ENCODE data around the gene FMNL3.

GRCh38 chr12:49703647-49704137, 3.5 kb downstream of the FMNL3 start:
- no peak for TF ChIP-seq TARDBP (IDR thresholded peaks at IDR 0.05)
- TF ChIP-seq HDGF (IDR thresholded peaks at IDR 0.05; ENCODE audit: borderline replicate concordance) = no peak
- TF ChIP-seq SP1 (IDR thresholded peaks at IDR 0.05) = no peak
- no peak for TF ChIP-seq NFRKB (IDR thresholded peaks at IDR 0.05)
- TF ChIP-seq ZNF384 (IDR thresholded peaks at IDR 0.05) = no peak
- no peak for TF ChIP-seq BHLHE40 (IDR thresholded peaks at IDR 0.05; ENCODE audit: borderline replicate concordance)
- TF ChIP-seq FOXK2 (IDR thresholded peaks at IDR 0.05) = no peak
- no peak for TF ChIP-seq FOXM1 (IDR thresholded peaks at IDR 0.05; ENCODE audit: borderline replicate concordance)
- no peak for TF ChIP-seq LEF1 (IDR thresholded peaks at IDR 0.05; ENCODE audit: borderline replicate concordance)
- TF ChIP-seq CTBP1 (IDR thresholded peaks at IDR 0.05; ENCODE audit: borderline replicate concordance) = no peak
- TF ChIP-seq L3MBTL2 (conservative IDR thresholded peaks at IDR 0.05) = no peak
- TF ChIP-seq FOXA1 (IDR thresholded peaks at IDR 0.05) = no peak
